22Rv1 (cell line): ENCODE data around the gene ADH1C.

Experiments
- ZFX ChIP-seq: fragments of 450-650 bp; IDR thresholded peaks from 2 replicates; pipeline ENCODE4 v1.6.1; 2017; ENCODE audit warnings: antibody characterized with exemption, borderline replicate concordance
- TF ChIP-seq, protein P1 (sequence below): fragments of 450-650 bp; IDR thresholded peaks from 2 replicates; pipeline ENCODE4 v1.5.1; 2017; ENCODE audit warnings: mild to moderate bottlenecking

- TF ChIP-seq, protein P1, sequence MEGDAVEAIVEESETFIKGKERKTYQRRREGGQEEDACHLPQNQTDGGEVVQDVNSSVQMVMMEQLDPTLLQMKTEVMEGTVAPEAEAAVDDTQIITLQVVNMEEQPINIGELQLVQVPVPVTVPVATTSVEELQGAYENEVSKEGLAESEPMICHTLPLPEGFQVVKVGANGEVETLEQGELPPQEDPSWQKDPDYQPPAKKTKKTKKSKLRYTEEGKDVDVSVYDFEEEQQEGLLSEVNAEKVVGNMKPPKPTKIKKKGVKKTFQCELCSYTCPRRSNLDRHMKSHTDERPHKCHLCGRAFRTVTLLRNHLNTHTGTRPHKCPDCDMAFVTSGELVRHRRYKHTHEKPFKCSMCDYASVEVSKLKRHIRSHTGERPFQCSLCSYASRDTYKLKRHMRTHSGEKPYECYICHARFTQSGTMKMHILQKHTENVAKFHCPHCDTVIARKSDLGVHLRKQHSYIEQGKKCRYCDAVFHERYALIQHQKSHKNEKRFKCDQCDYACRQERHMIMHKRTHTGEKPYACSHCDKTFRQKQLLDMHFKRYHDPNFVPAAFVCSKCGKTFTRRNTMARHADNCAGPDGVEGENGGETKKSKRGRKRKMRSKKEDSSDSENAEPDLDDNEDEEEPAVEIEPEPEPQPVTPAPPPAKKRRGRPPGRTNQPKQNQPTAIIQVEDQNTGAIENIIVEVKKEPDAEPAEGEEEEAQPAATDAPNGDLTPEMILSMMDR = no peak
- TF ChIP-seq ZFX = no peak
These were observed 27.6 kb downstream of the ADH1C start for GRCh38 chr4:99324979-99325378.
